C4-2B (cell line): ENCODE measurements around the gene EFHD2.
"Not testable (repeated sequence)": the region's sequence is repeated elsewhere in the genome, so short reads cannot be mapped to it uniquely, and the experiment has no call there.

Experiments used
- H3K27ac ChIP-seq: fragments of 450-650 bp; 2 replicates; pipeline ENCODE4 v1.5.1; 2017
- ZFX ChIP-seq: fragments of 450-650 bp; IDR thresholded peaks from 2 replicates; pipeline ENCODE4 v1.6.1; 2017
- TF ChIP-seq, protein P1 (sequence below): fragments of 450-650 bp; conservative IDR thresholded peaks from 2 replicates; pipeline ENCODE4 v1.5.1; 2017; ENCODE audit warnings: mild to moderate bottlenecking

EFHD2 gene

GRCh38 chr1:15452216-15452615, 42.5 kb downstream of the EFHD2 start:
- no peak overlapping the region for H3K27ac ChIP-seq
- TF ChIP-seq, protein P1, sequence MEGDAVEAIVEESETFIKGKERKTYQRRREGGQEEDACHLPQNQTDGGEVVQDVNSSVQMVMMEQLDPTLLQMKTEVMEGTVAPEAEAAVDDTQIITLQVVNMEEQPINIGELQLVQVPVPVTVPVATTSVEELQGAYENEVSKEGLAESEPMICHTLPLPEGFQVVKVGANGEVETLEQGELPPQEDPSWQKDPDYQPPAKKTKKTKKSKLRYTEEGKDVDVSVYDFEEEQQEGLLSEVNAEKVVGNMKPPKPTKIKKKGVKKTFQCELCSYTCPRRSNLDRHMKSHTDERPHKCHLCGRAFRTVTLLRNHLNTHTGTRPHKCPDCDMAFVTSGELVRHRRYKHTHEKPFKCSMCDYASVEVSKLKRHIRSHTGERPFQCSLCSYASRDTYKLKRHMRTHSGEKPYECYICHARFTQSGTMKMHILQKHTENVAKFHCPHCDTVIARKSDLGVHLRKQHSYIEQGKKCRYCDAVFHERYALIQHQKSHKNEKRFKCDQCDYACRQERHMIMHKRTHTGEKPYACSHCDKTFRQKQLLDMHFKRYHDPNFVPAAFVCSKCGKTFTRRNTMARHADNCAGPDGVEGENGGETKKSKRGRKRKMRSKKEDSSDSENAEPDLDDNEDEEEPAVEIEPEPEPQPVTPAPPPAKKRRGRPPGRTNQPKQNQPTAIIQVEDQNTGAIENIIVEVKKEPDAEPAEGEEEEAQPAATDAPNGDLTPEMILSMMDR = no peak
- no peak for TF ChIP-seq ZFX

DNA sequence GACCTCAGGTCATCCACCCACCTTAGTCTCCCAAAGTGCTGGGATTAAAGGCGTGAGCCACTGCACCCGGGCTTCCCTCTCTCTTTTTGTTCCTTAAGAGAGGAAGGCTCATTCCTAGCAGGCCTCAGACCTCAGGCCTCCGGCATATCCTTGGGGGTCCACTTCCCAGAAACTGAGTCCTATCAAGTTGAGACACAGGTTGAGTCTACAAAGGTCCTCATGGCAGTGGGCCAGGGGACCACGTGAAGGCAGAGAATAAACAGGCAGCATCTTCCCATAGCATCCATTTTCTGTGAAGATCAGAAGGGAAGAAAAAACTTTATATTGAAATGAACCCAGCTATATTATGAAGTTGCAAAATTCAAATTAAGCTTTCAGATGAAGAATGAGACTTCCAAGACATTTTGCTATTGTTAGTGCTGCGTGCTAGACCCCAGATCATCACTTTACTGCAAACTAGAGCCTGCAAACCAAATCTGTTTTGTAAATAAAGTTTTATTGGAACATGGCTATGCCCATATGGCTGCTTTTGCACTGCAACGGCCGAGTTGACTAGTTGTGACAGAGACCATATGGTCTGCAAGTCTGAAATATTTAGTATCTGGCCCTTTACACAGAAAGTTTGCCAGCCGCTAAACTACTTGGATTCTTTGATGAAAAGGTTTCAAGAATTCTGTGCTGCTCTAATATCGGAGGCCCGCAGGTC, 43.3 kb downstream of the EFHD2 start:
- no peak overlapping the region for H3K27ac ChIP-seq
- TF ChIP-seq, protein P1 = no peak
- TF ChIP-seq ZFX = no peak

GRCh38 chr1:15453734-15454133, 44.0 kb downstream of the EFHD2 start:
- TF ChIP-seq, protein P1 = no peak
- no peak for TF ChIP-seq ZFX
- no peak overlapping the region for H3K27ac ChIP-seq

GRCh38 chr1:15454256-15454655, 44.6 kb downstream of the EFHD2 start:
- TF ChIP-seq, protein P1 = no peak
- TF ChIP-seq ZFX = no peak
- H3K27ac ChIP-seq = no peak overlapping the region

- no peak overlapping the region for H3K27ac ChIP-seq
- TF ChIP-seq, protein P1 = no peak
- TF ChIP-seq ZFX = no peak
Measured at GRCh38 chr1:15455522-15455921, 45.8 kb downstream of the EFHD2 start.

GRCh38 chr1:15456313-15456954, 46.7 kb downstream of the EFHD2 start, which contains the start of gene CELA2A:
CELA2A (plus strand) TSS chr1:15456732; CDS start chr1:15456754, 22 bp downstream.
- no peak for TF ChIP-seq ZFX
- TF ChIP-seq, protein P1 = no peak
- no peak within 1 kb of the TSS for H3K27ac ChIP-seq

DNA sequence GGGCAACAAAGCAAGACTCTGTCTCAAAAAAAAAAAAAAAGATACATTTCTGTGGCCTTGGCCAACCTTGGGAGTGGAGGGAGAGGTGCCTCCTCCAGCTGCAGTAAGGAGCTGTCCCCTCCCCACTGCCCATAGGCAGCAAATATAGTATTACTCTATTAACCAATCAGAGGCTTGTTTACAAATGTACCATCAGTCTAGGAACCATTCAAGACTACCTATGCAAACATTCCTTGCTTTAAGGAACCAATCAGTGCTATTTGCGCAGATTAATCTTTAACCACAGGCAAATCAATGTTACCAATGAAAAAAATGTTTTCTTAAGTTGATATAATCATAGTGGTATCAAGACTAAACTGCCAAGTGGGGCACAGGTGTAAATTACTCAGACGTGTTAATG, 47.9 kb downstream of the EFHD2 start:
- H3K27ac ChIP-seq = no peak overlapping the region
- TF ChIP-seq, protein P1 = no peak
- no peak for TF ChIP-seq ZFX

GRCh38 chr1:15458388-15458787, 48.7 kb downstream of the EFHD2 start:
- H3K27ac ChIP-seq = not testable (repeated sequence)
